ENCODE results near the gene PFAS. TPM values are rescaled to one million over a fixed set of nuclear protein-coding genes. Genes with fewer than 3 reads are reported as not detected.
"Not testable (repeated sequence)": the region's sequence is repeated elsewhere in the genome, so short reads cannot be mapped to it uniquely, and the experiment has no call there.

Gene PFAS
- total RNA-seq, 1 experiment from 2014 or later: 54.7 TPM

- peak; percentile 95 for DNase-seq (ENCODE audit: extremely low read depth, low read depth)
These were observed 22.4 kb upstream of the PFAS start for GRCh38 chr17:8226536-8227237.

DNA sequence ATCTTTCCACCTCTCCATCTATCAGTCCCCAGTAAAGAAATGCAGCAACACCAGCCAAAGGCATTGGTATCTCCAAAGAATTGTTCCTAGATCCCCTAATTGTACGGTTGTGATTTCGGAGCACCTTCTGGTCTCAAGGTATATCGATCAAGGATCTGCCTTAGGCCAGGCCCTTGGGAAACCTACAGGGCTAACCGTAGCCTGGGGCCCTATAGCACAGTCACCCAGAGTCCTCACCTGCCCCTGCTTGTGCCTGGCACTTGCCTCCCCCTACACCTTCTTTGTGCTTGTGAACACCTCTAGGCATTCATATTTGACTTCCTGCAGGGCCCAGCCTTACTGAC is 21.9 kb upstream of the PFAS start:
- DNase-seq (ENCODE audit: extremely low read depth, low read depth): no peak

GRCh38 chr17:8231701-8232100 is 17.4 kb upstream of the PFAS start:
- DNase-seq (ENCODE audit: extremely low read depth, low read depth): no peak

GRCh38 chr17:8234361-8235270 is 14.5 kb upstream of the PFAS start:
- no peak for DNase-seq (ENCODE audit: extremely low read depth, low read depth)

- no peak for DNase-seq (ENCODE audit: extremely low read depth, low read depth)
These were observed 13.4 kb upstream of the PFAS start for GRCh38 chr17:8235676-8236075.

DNA sequence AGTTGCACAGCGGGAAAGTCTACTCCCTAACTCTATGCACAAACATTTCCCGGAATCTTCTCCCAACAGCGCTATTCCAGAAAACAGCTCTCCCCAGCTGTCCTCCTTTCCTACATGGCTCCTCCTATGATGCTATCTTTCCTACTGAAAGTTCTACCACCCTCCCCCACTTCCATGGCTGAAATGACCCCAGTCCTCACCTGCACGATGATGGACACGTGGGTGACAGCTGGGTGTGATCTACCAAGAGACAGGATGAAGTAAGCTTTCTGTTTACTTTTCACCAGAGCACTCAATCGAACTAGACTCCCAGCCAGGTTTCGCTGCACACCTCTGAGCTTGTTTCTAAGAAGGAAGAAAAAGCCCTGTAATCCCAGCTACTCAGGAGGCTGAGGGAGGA is 11.9 kb upstream of the PFAS start:
- no peak for DNase-seq (ENCODE audit: extremely low read depth, low read depth)

DNA sequence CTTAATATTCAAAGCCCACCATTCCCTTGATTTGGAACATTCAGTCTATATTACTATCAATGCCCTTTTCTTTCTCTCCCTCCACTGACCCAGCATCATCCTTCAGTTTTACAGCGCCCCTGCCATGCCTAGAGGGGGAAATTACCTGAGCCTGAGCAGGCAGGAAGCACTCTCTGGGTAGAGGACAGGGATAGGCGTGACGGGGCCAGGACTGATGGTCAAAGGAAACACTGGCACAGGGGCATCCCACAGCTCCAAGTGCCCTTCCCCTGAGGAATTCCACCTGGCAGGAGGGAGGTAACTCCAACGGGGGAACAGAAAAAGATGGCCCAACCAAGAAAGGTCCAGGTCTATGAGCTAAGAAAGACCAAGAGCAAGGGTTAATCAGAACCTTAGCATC is 11.2 kb upstream of the PFAS start:
- DNase-seq (ENCODE audit: extremely low read depth, low read depth): no peak

DNA sequence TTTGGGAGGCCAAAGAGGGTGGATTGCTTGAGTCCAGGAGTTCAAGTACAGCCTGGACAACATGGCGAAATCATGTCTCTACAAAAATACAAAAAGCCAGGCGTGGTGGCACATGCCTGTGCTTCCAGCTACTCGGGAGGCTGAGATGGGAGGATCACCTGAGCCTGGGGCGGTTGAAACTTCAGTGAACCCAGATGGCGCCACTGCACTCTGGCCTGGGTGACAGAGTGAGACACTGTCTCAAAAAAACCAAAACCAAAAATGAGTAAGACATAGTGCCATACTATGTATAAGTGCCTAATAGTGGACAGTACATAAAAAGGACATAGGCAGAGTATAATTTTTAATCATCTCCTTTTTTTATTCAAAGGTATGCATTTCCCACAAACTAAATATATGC is 5.3 kb upstream of the PFAS start:
- no peak for DNase-seq (ENCODE audit: extremely low read depth, low read depth)

GRCh38 chr17:8244768-8245167 is 4.3 kb upstream of the PFAS start:
- DNase-seq (ENCODE audit: extremely low read depth, low read depth): no peak

GRCh38 chr17:8249621-8250500 is 772 bp downstream of the PFAS start:
- no peak for DNase-seq (ENCODE audit: extremely low read depth, low read depth)

- not testable (repeated sequence) for DNase-seq (ENCODE audit: extremely low read depth, low read depth)
These were observed 2.3 kb downstream of the PFAS start for GRCh38 chr17:8251411-8251810.

DNA sequence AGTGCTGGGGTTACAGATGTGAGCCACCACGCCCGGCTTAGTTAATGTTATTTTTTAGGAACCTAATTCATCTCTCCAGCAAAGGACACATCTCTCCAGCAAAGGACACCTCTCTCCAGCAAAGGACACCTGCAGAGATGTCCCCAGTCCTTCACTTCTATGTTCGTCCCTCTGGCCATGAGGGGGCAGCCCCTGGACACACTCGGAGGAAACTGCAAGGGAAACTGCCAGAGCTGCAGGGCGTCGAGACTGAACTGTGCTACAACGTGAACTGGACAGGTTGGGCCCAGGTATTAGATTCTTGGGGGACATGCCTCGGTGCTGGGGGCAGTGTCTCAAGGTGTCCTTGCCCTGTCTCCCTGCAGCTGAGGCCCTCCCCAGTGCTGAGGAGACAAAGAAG is 4.7 kb downstream of the PFAS start:
- no peak for DNase-seq (ENCODE audit: extremely low read depth, low read depth)

DNA sequence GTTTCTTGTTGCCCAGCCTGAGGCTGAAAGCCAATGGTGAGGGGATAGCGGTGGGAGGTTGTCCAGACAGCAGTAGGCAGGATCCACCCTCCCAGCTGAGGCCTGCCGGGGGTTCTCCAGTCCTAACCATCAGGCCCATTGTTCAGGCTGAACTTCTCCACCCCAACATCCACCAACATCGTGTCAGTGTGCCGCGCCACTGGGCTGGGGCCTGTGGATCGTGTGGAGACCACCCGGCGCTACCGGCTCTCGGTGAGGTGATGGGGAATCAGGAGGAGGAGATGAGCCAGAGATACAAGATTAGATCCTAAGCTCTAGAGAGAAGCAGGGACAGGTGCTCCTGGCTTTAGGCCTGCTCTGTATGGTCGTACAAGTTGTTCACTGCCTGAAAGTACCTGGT is 5.8 kb downstream of the PFAS start:
- no peak for DNase-seq (ENCODE audit: extremely low read depth, low read depth)

DNA sequence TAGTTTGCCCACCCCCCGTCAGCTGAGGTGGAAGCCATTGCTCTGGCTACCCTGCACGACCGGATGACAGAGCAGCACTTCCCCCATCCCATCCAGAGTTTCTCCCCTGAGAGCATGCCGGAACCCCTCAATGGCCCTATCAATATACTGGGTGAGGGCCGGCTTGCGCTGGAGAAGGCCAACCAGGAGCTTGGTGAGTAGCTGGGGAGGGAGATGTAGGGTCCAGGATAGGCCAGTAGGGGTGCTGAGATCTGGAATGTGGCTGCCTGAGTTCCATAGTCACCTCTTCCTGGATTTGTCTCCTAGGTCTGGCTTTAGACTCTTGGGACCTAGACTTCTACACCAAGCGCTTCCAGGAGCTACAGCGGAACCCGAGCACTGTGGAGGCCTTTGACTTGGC is 6.4 kb downstream of the PFAS start:
- DNase-seq (ENCODE audit: extremely low read depth, low read depth): no peak

GRCh38 chr17:8256291-8256690 is 7.2 kb downstream of the PFAS start:
- DNase-seq (ENCODE audit: extremely low read depth, low read depth): no peak

- DNase-seq (ENCODE audit: extremely low read depth, low read depth): no peak
These were observed 7.6 kb downstream of the PFAS start for GRCh38 chr17:8256691-8257090.

- DNase-seq (ENCODE audit: extremely low read depth, low read depth): no peak
These were observed 8.7 kb downstream of the PFAS start for GRCh38 chr17:8257801-8258200.

- no peak for DNase-seq (ENCODE audit: extremely low read depth, low read depth)
These were observed 15.2 kb downstream of the PFAS start for GRCh38 chr17:8264320-8264719.

- no peak for DNase-seq (ENCODE audit: extremely low read depth, low read depth)
These were observed 15.9 kb downstream of the PFAS start for GRCh38 chr17:8264836-8265542.

- no peak for DNase-seq (ENCODE audit: extremely low read depth, low read depth)
These were observed 17.8 kb downstream of the PFAS start for GRCh38 chr17:8266648-8267479.
